HL-60 (cell line): Measurements from ENCODE around the gene DERL3.

ENCODE experiments used
- DNase-seq, 2 experiments: peaks; one replicate each; pipeline ENCODE4 v3.0.0-alpha.2; 2010 to 2020; ENCODE audit warnings: low read depth in 1 of 2, low spot score in 1 of 2
- H3K27ac ChIP-seq: fragments of 250-450 bp; sonication (Bioruptor Pico); replicated peaks from 2 replicates; pipeline ENCODE4 v1.5.1; 2020; ENCODE audit warnings: mild to moderate bottlenecking, moderate library complexity
- H3K27me3 ChIP-seq: fragments of 250-450 bp; sonication (Bioruptor Pico); 2 replicates; pipeline ENCODE4 v1.5.1; 2021; ENCODE audit warnings: mild to moderate bottlenecking, moderate library complexity; ENCODE audit not compliant: insufficient read depth, poor library complexity, severe bottlenecking
- H3K4me3 ChIP-seq: replicated peaks from 2 replicates; pipeline ENCODE4 v1.5.1; 2011; ENCODE audit warnings: mild to moderate bottlenecking, control low read depth, low read length; ENCODE audit not compliant: insufficient read depth
- CTCF ChIP-seq: IDR thresholded peaks from one replicate; pipeline ENCODE4 v1.5.1; 2011; ENCODE audit warnings: low read length, control low read depth, inconsistent platforms; ENCODE audit not compliant: insufficient read depth
- GABPA ChIP-seq: IDR thresholded peaks from 2 replicates; pipeline ENCODE4 v1.6.1; 2012; ENCODE audit warnings: low read depth
- POLR2AphosphoS5 ChIP-seq: IDR thresholded peaks from 2 replicates; pipeline ENCODE4 v1.6.1; 2012; ENCODE audit warnings: low read depth
- REST ChIP-seq: IDR thresholded peaks from 2 replicates; pipeline ENCODE4 v1.6.1; 2012; ENCODE audit warnings: low read depth; ENCODE audit not compliant: insufficient replicate concordance
- SPI1 ChIP-seq: IDR thresholded peaks from 2 replicates; pipeline ENCODE4 v1.6.1; 2012; ENCODE audit warnings: low read depth, mild to moderate bottlenecking, borderline replicate concordance

DERL3 gene

GRCh38 chr22:23787600-23787896 is 51.3 kb downstream of the DERL3 start:
- TF ChIP-seq CTCF (no peak), POLR2AphosphoS5 (no peak), GABPA (no peak), SPI1 (no peak), REST (no peak)
- H3K4me3 ChIP-seq: peak overlapping the region; percentile 73
- no peaks in the 10 kb centered on the region for H3K27me3 ChIP-seq
- H3K27ac ChIP-seq: peak overlapping the region; percentile 97
- no peak for DNase-seq

- TF ChIP-seq POLR2AphosphoS5 (peak; percentile 67; the same call in 1 of the 2 replicates), REST (no peak)
- Histone ChIP-seq H3K4me3 (peak within 1 kb of the TSS; percentile 73), H3K27ac (peak within 1 kb of the TSS; percentile 97), H3K27me3 (no peaks in the 10 kb centered on the region)
- DNase-seq: peak; percentile 70 to 84
These were observed 51.8 kb downstream of the DERL3 start, which contains the start of gene SMARCB1 for GRCh38 chr22:23786752-23787599. Gene SMARCB1, plus strand, starts transcription at chr22:23786966. Its CDS starts 204 bp downstream, at chr22:23787170.

- H3K27me3 ChIP-seq: no peaks in the 10 kb centered on the region
- peak overlapping the region; percentile 28 for H3K4me3 ChIP-seq
- TF ChIP-seq SPI1: no peak
- TF ChIP-seq CTCF: no peak
- no peak for TF ChIP-seq POLR2AphosphoS5
- no peak for TF ChIP-seq GABPA
- no peak for TF ChIP-seq REST
- DNase-seq: no peak
- peak overlapping the region; percentile 97 for H3K27ac ChIP-seq
These were observed 52.5 kb downstream of the DERL3 start for GRCh38 chr22:23786261-23786710.
